Inferior parietal cortex (tissue), 1 donor: ENCODE results near the gene FCGBP.
"Not testable (repeated sequence)": the region's sequence is repeated elsewhere in the genome, so short reads cannot be mapped to it uniquely, and the experiment has no call there.

Experiments used
- DNase-seq: peaks from one replicate; pipeline ENCODE4 v3.0.0-alpha.2; 2016; ENCODE audit errors: extremely low spot score

The FCGBP gene

GRCh38 chr19:39934584-39935363, at the start of gene FCGBP:
Gene FCGBP, minus strand, starts transcription at chr19:39934634.
- no peak for DNase-seq

- no peak for DNase-seq
These were observed 49.4 kb upstream of the FCGBP start for GRCh38 chr19:39983695-39984300.

GRCh38 chr19:39982883-39983282, 48.4 kb upstream of the FCGBP start:
- no peak for DNase-seq

- DNase-seq, result no peak
These were observed 40.1 kb upstream of the FCGBP start for GRCh38 chr19:39974377-39975155.

DNA sequence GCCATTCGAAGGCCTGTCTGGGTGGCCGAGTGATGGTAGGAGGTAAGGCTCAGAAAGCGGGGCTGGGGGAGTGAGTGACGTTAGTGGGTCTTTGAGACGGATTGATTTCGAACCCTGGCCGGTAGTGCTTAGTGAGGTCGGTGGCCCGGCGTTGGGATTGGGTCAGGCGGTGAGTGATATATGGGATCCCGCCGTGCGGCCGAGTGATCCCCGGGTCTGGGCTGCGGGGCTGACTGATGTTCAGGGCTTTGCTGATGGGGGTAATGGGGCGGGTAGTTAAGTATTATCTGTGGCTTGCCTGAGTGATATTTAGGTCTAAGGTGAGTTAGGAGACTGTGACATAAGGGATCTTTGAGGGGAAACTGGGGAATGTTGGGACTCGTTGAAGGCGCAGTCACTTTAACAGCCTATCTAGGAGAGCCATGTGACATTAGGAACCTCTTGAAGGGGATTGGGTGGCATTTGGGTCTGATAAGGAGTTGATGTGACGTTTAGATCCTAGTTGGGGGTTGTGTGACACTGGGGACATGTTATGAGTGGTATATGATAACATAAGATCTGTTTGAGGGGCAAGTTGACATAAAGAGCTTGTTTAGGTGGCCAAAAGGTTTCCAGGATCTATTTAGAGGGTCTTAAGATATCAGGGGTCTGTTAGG, 37.1 kb upstream of the FCGBP start:
- DNase-seq, result no peak

DNA sequence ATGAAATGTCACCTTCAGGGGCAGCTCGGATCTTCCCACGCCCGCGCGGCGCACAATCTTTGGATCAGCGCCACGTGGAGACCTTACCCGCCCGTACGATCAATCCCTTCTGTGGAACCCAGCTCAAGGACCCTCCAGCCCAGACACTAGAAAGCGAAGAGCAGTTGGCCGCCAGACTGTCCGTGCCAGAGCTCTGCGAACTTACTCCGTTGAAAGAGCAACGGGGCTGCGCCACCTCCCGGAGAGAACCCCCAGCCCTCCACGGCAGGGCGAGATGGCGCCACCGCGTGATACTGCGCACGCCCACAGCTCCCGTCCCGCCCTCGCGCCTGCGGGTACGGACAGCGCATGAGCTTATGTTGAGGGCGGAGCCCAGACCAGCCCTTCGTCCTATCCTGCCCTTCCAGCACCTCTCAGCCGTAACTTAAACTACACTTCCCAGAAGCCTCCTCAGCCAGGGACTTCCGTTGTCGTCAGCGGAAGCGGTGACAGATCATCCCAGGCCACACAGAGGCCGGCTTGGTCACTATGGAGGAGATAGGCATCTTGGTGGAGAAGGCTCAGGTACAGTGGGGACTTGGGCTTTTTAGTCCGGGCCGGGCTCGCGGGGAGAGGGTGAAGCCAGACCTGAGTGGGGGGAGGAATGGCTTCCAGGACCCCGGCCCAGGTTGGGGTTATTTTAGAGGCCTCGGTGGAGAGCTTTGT, 36.4 kb upstream of the FCGBP start, which contains the start of gene PSMC4:
Gene PSMC4, plus strand, starts transcription at position 491 of the 705 bp plus-strand sequence. Its CDS starts 38 bp downstream, at position 529.
- DNase-seq, result peak; percentile 99

DNA sequence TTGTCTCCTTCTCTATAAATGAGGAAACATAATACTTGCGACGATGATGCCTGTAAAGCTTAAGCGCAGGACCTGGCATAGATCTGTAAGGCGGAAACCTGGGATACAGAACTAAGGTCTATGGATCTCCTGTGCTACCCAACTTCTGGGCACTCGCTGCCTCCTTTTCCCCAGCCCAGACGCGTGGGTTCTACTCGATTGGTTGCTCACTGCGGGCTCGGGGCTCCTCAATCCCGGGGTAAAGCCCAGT, 35.9 kb upstream of the FCGBP start:
- no peak for DNase-seq

- no peak for DNase-seq
These were observed 35.4 kb upstream of the FCGBP start for GRCh38 chr19:39969681-39970424.

- no peak for DNase-seq
These were observed 34.8 kb upstream of the FCGBP start for GRCh38 chr19:39969266-39969665.

GRCh38 chr19:39968789-39969188, 34.4 kb upstream of the FCGBP start:
- no peak for DNase-seq

DNA sequence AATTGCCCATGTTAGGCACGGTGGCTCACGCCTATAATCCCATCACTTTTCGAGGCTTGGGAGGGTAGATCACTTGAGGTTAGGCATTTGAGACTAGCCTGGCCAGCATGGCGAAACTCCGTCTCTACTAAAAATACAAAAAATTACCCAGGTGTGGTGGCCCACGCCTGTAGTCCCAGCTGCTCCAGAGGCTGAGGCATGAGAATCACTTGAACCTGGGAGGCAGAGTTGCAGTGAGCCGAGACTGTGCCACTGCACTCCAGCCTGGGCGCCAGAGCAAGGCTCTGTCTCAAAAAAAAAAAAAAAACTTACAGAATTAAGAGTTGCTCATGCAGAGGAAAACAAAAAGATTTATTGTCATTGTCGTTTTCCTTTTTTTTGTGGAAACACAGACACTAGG, 33.1 kb upstream of the FCGBP start:
- no peak for DNase-seq

GRCh38 chr19:39966617-39967016, 32.2 kb upstream of the FCGBP start:
- DNase-seq, result no peak

- DNase-seq, result no peak
These were observed 29.5 kb upstream of the FCGBP start for GRCh38 chr19:39963898-39964297.

GRCh38 chr19:39959407-39959806, 25.0 kb upstream of the FCGBP start:
- DNase-seq, result not testable (repeated sequence)

- DNase-seq, result not testable (repeated sequence)
These were observed 24.5 kb upstream of the FCGBP start for GRCh38 chr19:39958942-39959341.

GRCh38 chr19:39957886-39958285, 23.5 kb upstream of the FCGBP start:
- DNase-seq, result not testable (repeated sequence)

- no peak for DNase-seq
These were observed 19.5 kb upstream of the FCGBP start for GRCh38 chr19:39953915-39954314.

GRCh38 chr19:39951686-39952085, 17.3 kb upstream of the FCGBP start:
- DNase-seq, result no peak

DNA sequence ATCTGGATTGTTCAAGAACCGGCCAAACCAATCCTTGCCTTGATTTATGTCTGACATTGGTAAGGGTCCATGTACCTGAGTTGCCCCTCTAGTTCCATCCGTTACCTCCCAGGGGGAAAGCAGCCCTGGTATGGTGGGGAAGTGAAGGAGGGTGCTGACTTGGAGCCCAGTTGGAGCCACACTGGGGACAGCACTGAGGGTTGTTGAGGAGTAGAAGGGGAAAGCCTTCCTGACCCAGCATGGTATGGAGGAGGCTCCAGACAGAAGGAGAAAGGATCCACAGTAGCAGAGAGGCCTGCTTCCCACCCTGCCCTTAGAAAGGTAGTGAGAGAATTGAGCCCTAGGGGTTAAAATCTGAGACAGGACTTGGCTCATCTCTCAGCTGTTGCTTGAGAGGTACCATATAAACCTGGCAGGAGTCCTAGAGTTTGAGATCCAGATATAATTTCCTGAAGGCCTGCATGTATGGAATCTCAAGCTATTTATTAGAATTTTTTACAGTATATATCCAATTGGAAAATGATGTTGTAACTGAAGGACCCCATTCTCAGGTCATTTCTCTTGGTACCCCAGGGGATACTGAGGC, 16.7 kb upstream of the FCGBP start:
- DNase-seq, result no peak

GRCh38 chr19:39949026-39949747, 14.8 kb upstream of the FCGBP start:
- DNase-seq, result no peak
